GM15510 (cell line): ENCODE results near the gene PTPMT1.

Experiments used
- POLR2A ChIP-seq: IDR thresholded peaks from 3 replicates; pipeline ENCODE4 v1.6.1; 2011; ENCODE audit warnings: borderline replicate concordance; ENCODE audit not compliant: insufficient read length; ENCODE audit errors: extremely low read depth

Gene PTPMT1

GRCh38 chr11:47571895-47572294, 6.5 kb downstream of the PTPMT1 start:
- no peak for TF ChIP-seq POLR2A

- no peak for TF ChIP-seq POLR2A
Observed at GRCh38 chr11:47572715-47573255, 7.4 kb downstream of the PTPMT1 start.

- TF ChIP-seq POLR2A, result no peak
Observed at GRCh38 chr11:47573321-47573720, 7.9 kb downstream of the PTPMT1 start.

GRCh38 chr11:47577460-47578041, 12.2 kb downstream of the PTPMT1 start:
- TF ChIP-seq POLR2A, result no peak

GRCh38 chr11:47578524-47579494, 13.4 kb downstream of the PTPMT1 start, which contains the start of the genes KBTBD4 and NDUFS3:
Gene KBTBD4, minus strand, starts transcription at chr11:47578970. Its CDS starts 19 bp downstream, at chr11:47578951.
Gene NDUFS3, plus strand, starts transcription at chr11:47579074. Its CDS starts 18 bp downstream, at chr11:47579092.
- peak; percentile 92 for TF ChIP-seq POLR2A

- TF ChIP-seq POLR2A, result no peak
Observed at GRCh38 chr11:47583844-47584243, 18.4 kb downstream of the PTPMT1 start.

- TF ChIP-seq POLR2A, result no peak
Observed at GRCh38 chr11:47586098-47586855, 20.9 kb downstream of the PTPMT1 start, which contains the start of gene FAM180B. Gene FAM180B, plus strand, starts transcription at chr11:47586678. Its CDS starts 91 bp downstream, at chr11:47586769.

GRCh38 chr11:47587039-47587716, 21.8 kb downstream of the PTPMT1 start:
- no peak for TF ChIP-seq POLR2A

- TF ChIP-seq POLR2A, result no peak
Observed at GRCh38 chr11:47587723-47588326, 22.4 kb downstream of the PTPMT1 start.

- no peak for TF ChIP-seq POLR2A
Observed at GRCh38 chr11:47589118-47589517, 23.7 kb downstream of the PTPMT1 start.

GRCh38 chr11:47589584-47589976, 24.2 kb downstream of the PTPMT1 start:
- TF ChIP-seq POLR2A, result no peak

- no peak for TF ChIP-seq POLR2A
Observed at GRCh38 chr11:47589977-47590861, 24.8 kb downstream of the PTPMT1 start.

GRCh38 chr11:47591764-47592163, 26.4 kb downstream of the PTPMT1 start:
- TF ChIP-seq POLR2A, result no peak
